CD4-positive, CD25-positive, alpha-beta regulatory T cell (primary cell): ENCODE results near the gene NUF2. TPM values are rescaled to one million over a fixed set of nuclear protein-coding genes. Genes with fewer than 3 reads are reported as not detected.

Experiments used
- ATAC-seq, 2 donors: fragments of 150-1000 bp; cut with Tn5 transposase; one replicate each; pipeline ENCODE4 v1.10.0; 2021; ENCODE audit warnings: low read depth in 2 of 2, moderate number of reproducible peaks in 2 of 2, moderate library complexity in 1 of 2
- DNase-seq, 3 donors: peaks; one replicate each; pipeline versions ENCODE4 v3.0.0 to v3.0.0-alpha.2; 2012 to 2022; ENCODE audit warnings: mixed read lengths in 1 of 3
- H3K27ac ChIP-seq: one replicate; pipeline ENCODE4 v1.7.0; 2013; ENCODE audit warnings: mild to moderate bottlenecking, low read length; ENCODE audit not compliant: insufficient read depth, poor library complexity, severe bottlenecking
- H3K27me3 ChIP-seq: one replicate; pipeline ENCODE4 v1.7.0; 2013; ENCODE audit warnings: low read length; ENCODE audit not compliant: control insufficient read depth, insufficient read depth
- H3K36me3 ChIP-seq: one replicate; pipeline ENCODE4 v1.7.0; 2013; ENCODE audit warnings: mild to moderate bottlenecking, low read length, moderate library complexity; ENCODE audit not compliant: control insufficient read depth, insufficient read depth
- H3K4me1 ChIP-seq: 2 replicates; pipeline ENCODE4 v1.7.0; 2013; ENCODE audit warnings: mild to moderate bottlenecking, low read length; ENCODE audit not compliant: insufficient read depth, control insufficient read depth, poor library complexity, severe bottlenecking
- H3K4me3 ChIP-seq: one replicate; pipeline ENCODE4 v1.7.0; 2013; ENCODE audit warnings: low read depth, mild to moderate bottlenecking, low read length, moderate library complexity
- H3K9me3 ChIP-seq, 2 experiments: 1 replicate in 1 of 2; 2 replicates in 1 of 2; pipeline ENCODE4 v1.7.0; 2013; ENCODE audit warnings: low read length in 2 of 2, mild to moderate bottlenecking in 1 of 2, moderate library complexity in 1 of 2; ENCODE audit not compliant: control insufficient read depth in 2 of 2
- H3K27ac Mint-ChIP-seq, 3 donors: one replicate each; pipeline ENCODE4 v1.8.0; 2020 to 2022; ENCODE audit warnings: mild to moderate bottlenecking in 3 of 3, mixed read lengths in 3 of 3, moderate library complexity in 2 of 3
- H3K27me3 Mint-ChIP-seq: one replicate; pipeline ENCODE4 v1.8.0; 2022; ENCODE audit warnings: mild to moderate bottlenecking, mixed read lengths
- H3K36me3 Mint-ChIP-seq: one replicate; pipeline ENCODE4 v1.8.0; 2020; ENCODE audit warnings: mixed read lengths
- H3K4me1 Mint-ChIP-seq, 4 donors: one replicate each; pipeline ENCODE4 v1.8.0; 2020 to 2022; ENCODE audit warnings: mixed read lengths in 4 of 4, mild to moderate bottlenecking in 1 of 4
- H3K4me3 Mint-ChIP-seq, 4 donors: one replicate each; pipeline ENCODE4 v1.8.0; 2020 to 2022; ENCODE audit warnings: mild to moderate bottlenecking in 4 of 4, mixed read lengths in 4 of 4, moderate library complexity in 3 of 4
- H3K9me3 Mint-ChIP-seq, 7 donors: one replicate each; pipeline ENCODE4 v1.8.0; 2020 to 2022; ENCODE audit warnings: mixed read lengths in 7 of 7, mild to moderate bottlenecking in 3 of 7, moderate library complexity in 2 of 7
- polyA plus RNA-seq, 4 donors: library from polyadenylated mRNA; unstranded; fragments of 300-500 nt; fragmentation: Illumina TruSeq; gene quantifications; one replicate each; pipeline ENCODE4 v1.2.3, GENCODE V29; 2021
- total RNA-seq: library from RNA; stranded (reverse); gene quantifications from one replicate; pipeline ENCODE4 v1.2.3, GENCODE V29; 2022

Gene NUF2
- total and polyA plus RNA-seq, 5 donors from 2014 or later: 0.94 to 3.8 (median 1.5) TPM

DNA sequence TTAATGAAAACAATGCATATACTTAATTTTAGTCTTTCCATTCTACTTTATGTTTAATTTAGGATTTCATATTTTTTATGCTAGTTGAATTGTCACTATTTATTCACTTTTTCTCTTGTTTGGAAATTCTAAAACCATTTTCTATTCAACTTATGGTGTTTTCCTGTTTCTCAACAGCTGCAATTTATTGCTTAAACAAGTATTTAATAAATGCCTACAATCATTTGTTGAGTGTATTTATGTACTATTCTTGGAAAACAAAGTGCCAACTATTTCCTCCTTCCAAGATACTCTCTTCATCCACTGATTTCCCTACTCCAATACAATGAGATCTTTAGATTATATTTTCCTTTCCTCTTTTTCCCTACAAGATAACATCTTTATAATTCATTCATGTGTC is 65.4 kb downstream of the NUF2 start:
- H3K36me3 ChIP-seq: no peaks in the 10 kb centered on the region
- Mint-ChIP-seq H3K4me3 (no peak overlapping the region), H3K4me1 (no peaks in the 10 kb centered on the region), H3K27ac (no peak overlapping the region), H3K36me3 (no peaks in the 10 kb centered on the region), H3K27me3 (peaks cover 9% of the 10 kb centered on the region), H3K9me3 (peaks cover 0 to 2% (median 0%) of the 10 kb centered on the region in 7 donors)
- no peak overlapping the region for H3K4me3 ChIP-seq
- no peaks in the 10 kb centered on the region for H3K9me3 ChIP-seq
- H3K4me1 ChIP-seq: no peaks in the 10 kb centered on the region
- ATAC-seq (no peak), DNase-seq (no peak)
- H3K27me3 ChIP-seq: peaks cover 8% of the 10 kb centered on the region
- no peak overlapping the region for H3K27ac ChIP-seq

DNA sequence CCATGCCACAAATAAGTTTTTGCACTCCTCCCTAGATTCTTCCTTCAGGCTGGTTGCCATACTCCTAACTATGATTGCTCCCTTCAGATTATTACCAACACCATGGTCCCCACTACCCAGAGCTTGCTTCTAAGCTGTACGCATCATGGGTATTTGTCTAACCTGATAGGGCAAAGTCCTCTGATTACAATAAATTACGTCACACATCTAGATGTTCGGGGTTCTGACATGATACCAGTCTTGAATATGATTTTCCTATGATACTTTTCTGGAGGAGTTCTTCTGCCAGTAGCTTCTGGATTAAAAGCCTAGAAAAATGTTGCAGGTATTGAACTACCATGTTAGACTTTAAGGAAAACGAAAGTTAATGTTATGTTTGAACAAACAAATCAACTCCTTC is 67.2 kb downstream of the NUF2 start:
- no peak overlapping the region for H3K27ac ChIP-seq
- peaks cover 0 to 2% (median 0%) of the 10 kb centered on the region in 7 donors for H3K9me3 Mint-ChIP-seq
- peaks cover 6% of the 10 kb centered on the region for H3K27me3 Mint-ChIP-seq

DNA sequence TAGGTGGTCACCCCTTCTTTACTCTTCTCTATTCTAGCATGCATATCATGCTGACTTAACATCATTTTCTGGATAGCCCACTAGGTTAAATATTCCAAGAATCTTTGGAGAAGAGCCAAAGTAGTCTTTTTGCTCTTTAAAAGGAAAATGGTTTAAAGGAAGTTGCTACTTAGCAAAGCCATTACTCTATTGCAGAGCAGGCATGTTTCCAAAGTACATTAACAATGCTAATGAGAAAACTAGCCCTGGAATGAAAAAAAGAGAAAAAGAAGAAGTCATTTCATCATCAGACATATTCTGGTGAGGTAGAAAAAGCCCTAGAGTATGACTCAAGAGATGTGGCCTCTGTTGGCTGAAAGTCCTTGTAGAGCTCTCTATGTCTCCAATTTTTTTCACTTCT is 74.0 kb downstream of the NUF2 start:
- Histone ChIP-seq H3K27me3 (no peaks in the 10 kb centered on the region), H3K27ac (no peak overlapping the region), H3K4me1 (no peaks in the 10 kb centered on the region), H3K9me3 (no peaks in the 10 kb centered on the region), H3K36me3 (no peaks in the 10 kb centered on the region), H3K4me3 (no peak overlapping the region)
- no peaks in the 10 kb centered on the region for H3K4me1 Mint-ChIP-seq
- H3K27me3 Mint-ChIP-seq: peaks cover 14% of the 10 kb centered on the region
- DNase-seq (no peak), ATAC-seq (no peak)
- no peaks in the 10 kb centered on the region for H3K36me3 Mint-ChIP-seq
- H3K4me3 Mint-ChIP-seq: no peak overlapping the region
- H3K9me3 Mint-ChIP-seq: peaks cover 0 to 2% (median 0%) of the 10 kb centered on the region in 7 donors
- H3K27ac Mint-ChIP-seq: no peak overlapping the region

More for the DNA sequence above, 67.2 kb downstream of the NUF2 start:
- H3K36me3 ChIP-seq: no peaks in the 10 kb centered on the region
- ATAC-seq (no peak), DNase-seq (no peak)
- Mint-ChIP-seq H3K4me3 (no peak overlapping the region), H3K27ac (no peak overlapping the region), H3K36me3 (no peaks in the 10 kb centered on the region), H3K4me1 (no peaks in the 10 kb centered on the region)
- no peak overlapping the region for H3K4me3 ChIP-seq
- H3K27me3 ChIP-seq: peaks cover 5% of the 10 kb centered on the region
- no peaks in the 10 kb centered on the region for H3K4me1 ChIP-seq
- H3K9me3 ChIP-seq: no peaks in the 10 kb centered on the region

DNA sequence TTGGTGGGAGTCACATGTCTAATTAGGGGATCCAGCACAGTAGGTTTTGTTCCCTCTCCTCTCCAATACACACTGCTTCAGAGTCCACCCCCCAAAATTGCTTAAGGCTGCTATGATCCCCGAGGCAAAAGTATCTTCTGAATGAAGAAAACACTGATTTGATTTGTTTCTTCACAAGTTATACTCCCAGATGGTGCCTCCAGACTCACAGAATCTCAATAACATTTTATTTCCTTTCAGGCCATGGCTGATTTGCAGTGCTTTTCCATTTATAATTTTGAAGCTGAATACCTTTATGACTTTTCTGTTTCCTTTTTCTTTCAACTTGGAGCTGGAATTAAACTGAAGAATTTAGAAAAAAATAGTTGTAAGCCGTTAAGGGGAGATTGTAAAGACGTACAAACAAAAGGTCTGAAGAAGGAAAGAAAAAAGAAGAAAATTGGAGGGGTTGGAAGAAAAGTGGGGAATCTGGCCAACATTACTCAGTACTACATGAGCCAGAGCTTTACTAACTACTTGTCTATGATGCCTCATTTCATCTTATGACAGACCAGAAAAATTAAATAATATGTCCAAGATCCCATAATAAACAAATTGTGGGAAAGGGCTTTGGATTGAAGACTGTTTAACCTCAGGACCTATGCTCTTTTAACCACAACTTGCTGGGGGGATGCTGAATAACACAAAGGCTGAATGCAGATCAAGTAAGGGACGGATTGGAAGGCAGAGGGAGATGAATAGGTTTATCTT is 75.9 kb downstream of the NUF2 start:
- ATAC-seq (no peak), DNase-seq (no peak)
- H3K27ac ChIP-seq: no peak overlapping the region
- peaks cover 0 to 2% (median 0%) of the 10 kb centered on the region in 7 donors for H3K9me3 Mint-ChIP-seq
- no peaks in the 10 kb centered on the region for H3K36me3 ChIP-seq
- H3K4me1 ChIP-seq: no peaks in the 10 kb centered on the region
- no peaks in the 10 kb centered on the region for H3K27me3 ChIP-seq
- H3K9me3 ChIP-seq: no peaks in the 10 kb centered on the region
- H3K4me1 Mint-ChIP-seq: no peaks in the 10 kb centered on the region
- H3K36me3 Mint-ChIP-seq: no peaks in the 10 kb centered on the region
- no peak overlapping the region for H3K27ac Mint-ChIP-seq
- no peak overlapping the region for H3K4me3 ChIP-seq
- H3K4me3 Mint-ChIP-seq: no peak overlapping the region
- peaks cover 9% of the 10 kb centered on the region for H3K27me3 Mint-ChIP-seq

DNA sequence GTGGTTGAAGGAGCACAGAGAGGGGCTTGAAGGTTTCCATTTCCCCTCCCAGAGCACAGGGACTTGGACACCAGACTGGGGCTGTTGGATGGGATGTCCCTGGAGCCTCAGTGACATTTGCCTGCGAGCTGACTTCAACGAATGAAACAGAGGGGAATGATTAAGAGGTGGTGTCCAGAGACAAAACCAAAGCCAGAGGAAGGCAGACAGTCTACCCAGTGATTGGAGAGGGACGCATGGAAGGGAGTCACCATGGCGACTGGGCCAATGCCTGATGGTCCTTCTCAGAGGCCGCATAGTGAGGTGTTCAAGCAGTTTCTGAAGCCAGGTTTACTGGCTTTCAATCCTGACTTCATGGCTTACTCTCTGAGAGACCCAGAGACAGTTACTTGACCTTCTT is 77.2 kb downstream of the NUF2 start:
- Histone ChIP-seq H3K27me3 (no peaks in the 10 kb centered on the region), H3K27ac (no peak overlapping the region), H3K4me1 (no peaks in the 10 kb centered on the region), H3K9me3 (no peaks in the 10 kb centered on the region), H3K4me3 (no peak overlapping the region), H3K36me3 (no peaks in the 10 kb centered on the region)
- Mint-ChIP-seq H3K27me3 (peaks cover 9% of the 10 kb centered on the region), H3K4me1 (no peaks in the 10 kb centered on the region), H3K36me3 (no peaks in the 10 kb centered on the region), H3K27ac (no peak overlapping the region), H3K9me3 (peaks cover 0 to 2% (median 0%) of the 10 kb centered on the region in 7 donors), H3K4me3 (no peak overlapping the region)
- DNase-seq (no peak), ATAC-seq (no peak)

DNA sequence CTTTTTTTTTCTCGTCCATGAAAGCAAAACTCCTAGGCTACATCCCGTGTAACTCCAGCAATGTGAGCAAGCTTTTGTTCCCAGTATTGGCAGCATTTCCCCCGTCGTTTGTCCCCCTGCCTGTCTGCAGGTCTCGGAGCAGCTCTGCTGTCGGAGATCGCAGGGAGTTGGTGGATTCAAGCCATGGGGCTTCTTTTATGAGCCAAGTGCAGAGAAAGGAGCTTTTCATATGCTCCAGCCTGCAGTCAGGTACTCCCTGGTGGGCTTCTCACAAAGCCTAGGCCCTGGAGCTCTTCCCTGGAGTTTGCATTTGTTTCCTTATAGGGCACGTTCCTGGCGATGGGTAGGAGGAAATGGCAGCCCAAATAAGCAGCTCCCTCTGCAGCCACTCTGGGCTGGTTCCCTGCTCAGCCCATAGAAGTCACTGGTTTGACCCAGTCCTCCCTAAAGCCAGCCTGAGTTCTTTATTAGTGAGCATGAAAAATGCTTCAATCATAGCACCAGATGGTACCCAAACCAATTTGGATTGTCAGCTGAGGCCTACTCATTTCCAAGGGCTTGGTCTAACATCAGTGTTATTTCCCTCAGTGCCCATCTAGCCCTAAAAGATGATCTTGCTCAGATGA is 78.3 kb downstream of the NUF2 start:
- Histone ChIP-seq H3K4me1 (no peaks in the 10 kb centered on the region), H3K27ac (no peak overlapping the region), H3K9me3 (no peaks in the 10 kb centered on the region), H3K36me3 (no peaks in the 10 kb centered on the region), H3K27me3 (no peaks in the 10 kb centered on the region), H3K4me3 (no peak overlapping the region)
- Mint-ChIP-seq H3K27ac (no peak overlapping the region), H3K27me3 (peaks cover 9% of the 10 kb centered on the region), H3K4me3 (no peak overlapping the region), H3K9me3 (peaks cover 0 to 2% (median 0%) of the 10 kb centered on the region in 7 donors), H3K36me3 (no peaks in the 10 kb centered on the region), H3K4me1 (no peaks in the 10 kb centered on the region)
- ATAC-seq (no peak), DNase-seq (no peak)

DNA sequence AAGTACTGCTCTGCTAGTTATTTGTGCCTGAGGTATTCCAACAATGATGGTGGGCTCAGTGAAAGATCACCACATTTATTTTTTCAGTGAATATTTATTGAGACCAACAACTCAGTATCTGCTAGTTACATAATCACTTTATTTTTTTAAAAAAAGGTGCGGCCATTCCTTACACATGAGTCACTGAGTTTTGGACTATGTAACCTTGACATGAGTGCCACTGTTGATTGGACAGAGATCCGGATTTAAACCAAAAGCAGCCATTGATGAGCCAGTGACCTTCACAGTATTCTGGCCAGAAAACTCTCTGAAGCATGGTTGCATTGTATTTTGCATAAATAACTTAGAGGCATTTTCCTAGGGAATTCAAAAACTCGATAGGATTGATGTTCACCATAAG is 79.5 kb downstream of the NUF2 start:
- DNase-seq (no peak), ATAC-seq (no peak)
- Histone ChIP-seq H3K4me1 (no peaks in the 10 kb centered on the region), H3K36me3 (no peaks in the 10 kb centered on the region), H3K27ac (no peak overlapping the region), H3K9me3 (no peaks in the 10 kb centered on the region), H3K4me3 (no peak overlapping the region), H3K27me3 (no peaks in the 10 kb centered on the region)
- Mint-ChIP-seq H3K9me3 (peaks cover 0 to 2% (median 0%) of the 10 kb centered on the region in 7 donors), H3K4me1 (no peaks in the 10 kb centered on the region), H3K27me3 (peaks cover 6% of the 10 kb centered on the region), H3K4me3 (no peak overlapping the region), H3K36me3 (no peaks in the 10 kb centered on the region), H3K27ac (no peak overlapping the region)
